HG02610 (cell line): ENCODE results near the gene ENG.
A peak's percentile ranks its signal among the peaks of the same experiment; 100 is the strongest.

Experiments
- ATAC-seq: cut with Tn5 transposase; IDR thresholded peaks from one replicate; pipeline ENCODE4 v1.9.1; 2021; ENCODE audit warnings: mild to moderate bottlenecking, moderate library complexity; ENCODE audit not compliant: unreplicated experiment

The ENG gene

GRCh38 chr9:127778280-127779135, 76.0 kb downstream of the ENG start, which contains the start of gene SH2D3C:
TSS of gene SH2D3C (minus strand) at chr9:127778666. CDS start at chr9:127778627, 39 bp downstream.
- no peak for ATAC-seq

GRCh38 chr9:127777368-127777980, 77.0 kb downstream of the ENG start:
- ATAC-seq: no peak

DNA sequence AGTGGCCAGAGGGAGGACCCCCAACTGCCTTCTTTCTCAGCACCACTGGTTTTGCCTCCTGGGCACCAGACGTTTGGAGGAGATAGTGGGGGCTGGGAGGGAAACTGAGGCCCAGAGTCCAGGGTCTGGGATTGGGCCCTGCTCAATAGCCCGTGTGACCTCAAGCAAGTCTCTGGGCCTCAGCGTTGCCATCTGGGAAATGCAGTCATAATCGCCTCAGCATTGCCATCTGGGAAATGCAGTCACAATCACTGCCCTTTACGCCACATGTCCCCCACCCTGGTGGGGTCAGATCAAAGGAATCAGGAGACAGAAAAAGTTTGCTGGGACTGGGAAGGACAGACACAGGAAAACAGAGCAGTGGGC, 77.6 kb downstream of the ENG start:
- no peak for ATAC-seq

- no peak for ATAC-seq
Observed at GRCh38 chr9:127776195-127776923, 78.1 kb downstream of the ENG start.

- no peak for ATAC-seq
Observed at GRCh38 chr9:127773981-127774380, 80.5 kb downstream of the ENG start.

DNA sequence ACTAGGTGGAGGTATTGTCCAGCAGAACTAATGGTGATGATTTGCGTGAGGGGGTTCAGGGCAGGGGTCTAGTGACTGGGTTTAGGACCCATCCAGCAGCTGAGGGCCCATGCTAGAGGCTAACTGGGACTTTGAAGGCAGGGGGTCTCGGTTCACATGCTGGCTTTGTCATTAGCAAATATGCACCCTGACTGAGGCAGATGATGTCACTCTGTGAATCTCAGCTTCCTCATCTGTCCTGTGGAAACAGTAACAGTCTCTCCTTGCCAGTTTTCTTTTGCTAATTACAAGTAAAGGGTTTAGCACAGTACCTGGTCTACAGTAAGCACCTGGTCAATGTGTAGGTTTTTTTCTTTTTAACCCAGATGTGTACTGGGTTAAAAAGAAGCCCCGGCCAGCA, 81.2 kb downstream of the ENG start:
- ATAC-seq: no peak

DNA sequence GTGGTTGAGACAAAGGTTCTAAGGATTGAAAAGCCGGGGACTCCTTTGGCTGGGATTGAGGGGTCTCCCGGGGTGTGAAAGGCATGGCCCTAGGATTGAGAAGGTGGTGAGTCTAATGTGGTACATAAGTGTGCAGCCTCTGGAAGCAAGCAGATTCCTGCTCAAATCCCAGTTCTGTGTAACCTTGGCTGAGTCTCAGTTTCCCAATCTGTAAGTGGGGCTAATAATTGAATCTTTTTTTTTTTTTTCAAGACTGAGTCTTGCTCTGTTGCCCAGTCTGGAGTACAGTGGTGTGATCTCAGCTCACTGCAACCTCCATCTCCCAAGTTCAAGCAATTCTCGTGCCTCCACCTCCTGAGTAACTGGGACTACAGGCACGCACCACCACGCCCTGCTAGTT, 81.9 kb downstream of the ENG start:
- ATAC-seq: no peak

DNA sequence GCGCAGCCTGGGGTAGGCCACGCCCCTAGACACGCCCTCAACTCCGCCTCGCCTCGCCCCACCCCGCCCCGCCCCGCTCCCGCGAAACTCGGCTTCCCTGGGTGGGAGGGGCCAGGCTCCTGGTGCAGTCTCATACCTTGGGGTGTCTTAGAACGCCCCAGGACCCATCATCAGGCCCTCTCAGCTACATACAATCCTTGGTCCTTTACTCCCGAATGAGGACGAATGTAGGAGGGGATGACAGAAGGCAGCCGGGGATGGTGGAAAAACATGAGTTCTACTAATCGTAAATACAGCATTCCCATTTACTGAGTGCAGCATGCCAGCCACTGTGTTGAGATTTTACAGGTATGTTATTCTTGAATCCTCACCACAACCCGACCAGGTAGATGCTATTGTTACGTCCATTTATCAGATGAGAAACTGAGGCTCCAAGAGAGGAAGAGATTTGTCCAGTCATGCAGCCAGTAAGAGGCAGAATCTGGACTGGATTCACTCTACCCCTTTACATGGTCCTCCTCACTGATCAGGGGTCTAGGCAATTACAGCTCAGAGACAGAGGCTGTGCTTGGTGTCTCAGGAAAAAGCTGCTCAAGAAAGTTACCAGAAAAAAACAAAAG, 82.8 kb downstream of the ENG start:
- no peak for ATAC-seq

DNA sequence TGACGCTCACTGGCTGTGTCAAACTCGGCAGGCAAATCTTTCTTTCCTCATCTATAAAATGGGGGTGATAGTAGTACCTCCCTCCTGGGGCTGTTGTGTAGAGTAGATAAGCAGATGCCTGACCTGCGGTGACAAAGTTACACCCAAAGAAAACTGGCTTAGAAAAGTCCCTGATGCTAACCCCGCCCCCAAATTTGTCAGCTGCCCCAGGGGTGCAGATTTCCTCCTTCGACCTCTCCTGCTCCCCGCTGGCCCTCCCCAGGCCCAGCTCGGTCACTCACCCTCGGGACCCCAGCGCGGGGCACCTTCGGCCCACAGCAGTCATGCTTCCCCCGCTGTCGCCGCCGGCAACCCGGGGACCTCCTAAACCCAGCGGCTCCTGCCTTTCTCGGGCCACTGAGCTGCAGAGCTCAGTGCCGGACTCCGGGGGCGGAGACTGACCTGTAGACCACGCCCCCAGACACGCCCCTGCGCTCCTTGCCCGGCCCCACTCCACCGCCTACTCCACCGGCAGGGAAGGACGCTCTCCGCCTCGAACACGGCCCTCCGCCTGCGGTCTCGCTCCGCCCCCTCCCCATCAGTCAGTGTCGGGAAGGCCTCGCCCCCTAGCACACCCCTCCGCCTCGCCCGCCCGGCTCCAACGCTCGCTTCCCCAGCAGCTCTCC, 83.4 kb downstream of the ENG start:
- peak; percentile 84 for ATAC-seq

- no peak for ATAC-seq
Observed at GRCh38 chr9:127770583-127770904, 83.9 kb downstream of the ENG start.

DNA sequence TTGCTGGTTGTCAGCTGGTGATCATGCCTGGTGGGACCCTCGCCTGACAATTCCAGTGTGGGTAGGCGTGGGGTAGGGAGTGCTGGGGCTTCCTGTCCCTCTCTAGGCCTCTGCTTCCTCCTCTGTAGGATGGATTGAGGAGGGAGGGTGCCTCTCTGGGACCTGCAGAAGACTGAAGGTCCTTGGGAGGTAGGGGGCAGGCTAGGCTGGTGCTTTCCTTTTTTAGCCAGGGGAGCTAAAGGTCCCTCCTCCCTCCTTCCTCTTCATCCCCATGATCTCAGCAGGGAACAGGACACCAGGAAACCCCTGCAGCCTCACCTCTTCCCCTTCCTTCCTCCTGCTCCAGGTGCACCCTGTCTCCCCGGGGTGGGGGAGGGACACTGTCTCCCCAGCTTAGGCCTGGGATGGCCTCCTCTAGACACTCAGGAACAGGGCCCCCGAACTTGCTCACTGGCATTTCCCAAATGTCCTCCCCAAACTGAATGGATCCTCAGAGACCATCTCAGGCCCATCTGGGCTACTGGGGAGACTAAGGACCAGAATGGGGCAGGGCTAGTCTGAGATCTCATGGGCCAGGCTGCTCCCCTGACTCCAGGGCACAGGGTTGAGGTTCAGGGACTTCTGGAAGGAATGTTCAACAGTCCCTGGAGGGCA, 84.4 kb downstream of the ENG start:
- no peak for ATAC-seq

- ATAC-seq: no peak
Observed at GRCh38 chr9:127769101-127769500, 85.4 kb downstream of the ENG start.

- no peak for ATAC-seq
Observed at GRCh38 chr9:127768698-127769097, 85.8 kb downstream of the ENG start.

GRCh38 chr9:127767909-127768331, 86.5 kb downstream of the ENG start:
- ATAC-seq: no peak

- ATAC-seq: no peak
Observed at GRCh38 chr9:127767410-127767809, 87.0 kb downstream of the ENG start.

GRCh38 chr9:127765418-127765817, 89.0 kb downstream of the ENG start:
- no peak for ATAC-seq
